KMS-11 (cell line): Measurements from ENCODE around the gene ZXDC.

Source experiments
- H2AFZ ChIP-seq: fragments of 200-600 bp; sonication (generic); 2 replicates; pipeline ENCODE4 v1.6.1; 2016; ENCODE audit warnings: antibody characterized with exemption, mixed run types, low read depth
- H3K27ac ChIP-seq: fragments of 200-600 bp; sonication (generic); 2 replicates; pipeline ENCODE4 v1.6.1; 2016; ENCODE audit warnings: mild to moderate bottlenecking, mixed run types
- H3K27me3 ChIP-seq: fragments of 200-600 bp; sonication (generic); 2 replicates; pipeline ENCODE4 v1.6.1; 2017; ENCODE audit warnings: mild to moderate bottlenecking, low read depth, mixed run types, moderate library complexity; ENCODE audit not compliant: insufficient read depth
- H3K36me3 ChIP-seq: fragments of 200-600 bp; sonication (generic); 2 replicates; pipeline ENCODE4 v1.6.1; 2017; ENCODE audit warnings: mild to moderate bottlenecking, mixed run types; ENCODE audit not compliant: insufficient read depth
- H3K4me1 ChIP-seq: fragments of 200-600 bp; sonication (generic); 2 replicates; pipeline ENCODE4 v1.6.1; 2016; ENCODE audit warnings: mild to moderate bottlenecking, low read depth, mixed run types; ENCODE audit not compliant: poor library complexity, severe bottlenecking
- H3K4me2 ChIP-seq: fragments of 200-600 bp; sonication (generic); 2 replicates; pipeline ENCODE4 v1.7.0; 2016; ENCODE audit warnings: mild to moderate bottlenecking, mixed run types
- H3K4me3 ChIP-seq: fragments of 200-600 bp; sonication (generic); IDR thresholded peaks from 2 replicates; pipeline ENCODE4 v1.6.1; 2017; ENCODE audit warnings: low read depth, low read length, mixed read lengths; ENCODE audit not compliant: insufficient read depth
- H3K79me2 ChIP-seq: fragments of 200-600 bp; sonication (generic); 2 replicates; pipeline ENCODE4 v1.6.1; 2016; ENCODE audit warnings: low read depth, mixed run types; ENCODE audit not compliant: insufficient read depth
- H3K9ac ChIP-seq: fragments of 200-600 bp; sonication (generic); 2 replicates; pipeline ENCODE4 v1.6.1; 2016; ENCODE audit warnings: mild to moderate bottlenecking, mixed run types
- H4K20me1 ChIP-seq: fragments of 200-600 bp; sonication (generic); 2 replicates; pipeline ENCODE4 v1.6.1; 2016; ENCODE audit warnings: mild to moderate bottlenecking, mixed run types; ENCODE audit not compliant: insufficient read depth
- TF ChIP-seq, protein P1 (sequence below): fragments of 200-600 bp; sonication (generic); conservative IDR thresholded peaks from 2 replicates; pipeline ENCODE4 v1.6.1; 2017; ENCODE audit warnings: low read depth, mild to moderate bottlenecking, antibody characterized with exemption, low read length, moderate library complexity, mixed read lengths

ZXDC gene

DNA sequence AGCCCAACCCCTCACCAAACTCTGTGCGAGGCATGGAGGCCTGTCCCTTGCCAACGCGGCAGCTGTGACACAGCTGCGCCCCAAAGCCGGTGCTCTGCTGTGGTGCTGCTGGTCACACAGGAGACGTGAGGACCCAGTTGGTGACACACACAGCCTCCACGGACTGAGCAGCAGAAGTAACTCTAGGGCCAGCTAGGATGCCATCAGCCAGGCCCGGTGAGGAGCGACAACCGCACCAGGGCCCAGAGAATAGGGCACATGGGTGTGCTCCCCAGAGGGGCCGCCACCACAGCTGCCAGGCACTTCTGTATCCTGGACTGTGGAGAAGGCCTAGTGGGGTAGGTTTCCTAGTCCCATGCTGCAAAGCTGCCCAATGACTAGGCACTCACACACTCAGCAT, 10.7 kb downstream of the ZXDC start:
- TF ChIP-seq, protein P1, sequence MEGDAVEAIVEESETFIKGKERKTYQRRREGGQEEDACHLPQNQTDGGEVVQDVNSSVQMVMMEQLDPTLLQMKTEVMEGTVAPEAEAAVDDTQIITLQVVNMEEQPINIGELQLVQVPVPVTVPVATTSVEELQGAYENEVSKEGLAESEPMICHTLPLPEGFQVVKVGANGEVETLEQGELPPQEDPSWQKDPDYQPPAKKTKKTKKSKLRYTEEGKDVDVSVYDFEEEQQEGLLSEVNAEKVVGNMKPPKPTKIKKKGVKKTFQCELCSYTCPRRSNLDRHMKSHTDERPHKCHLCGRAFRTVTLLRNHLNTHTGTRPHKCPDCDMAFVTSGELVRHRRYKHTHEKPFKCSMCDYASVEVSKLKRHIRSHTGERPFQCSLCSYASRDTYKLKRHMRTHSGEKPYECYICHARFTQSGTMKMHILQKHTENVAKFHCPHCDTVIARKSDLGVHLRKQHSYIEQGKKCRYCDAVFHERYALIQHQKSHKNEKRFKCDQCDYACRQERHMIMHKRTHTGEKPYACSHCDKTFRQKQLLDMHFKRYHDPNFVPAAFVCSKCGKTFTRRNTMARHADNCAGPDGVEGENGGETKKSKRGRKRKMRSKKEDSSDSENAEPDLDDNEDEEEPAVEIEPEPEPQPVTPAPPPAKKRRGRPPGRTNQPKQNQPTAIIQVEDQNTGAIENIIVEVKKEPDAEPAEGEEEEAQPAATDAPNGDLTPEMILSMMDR, result no peak
- Histone ChIP-seq H4K20me1 (no peaks in the 10 kb centered on the region), H3K4me1 (no peaks in the 10 kb centered on the region), H3K4me2 (no peak overlapping the region), H3K79me2 (peaks cover 9% of the 10 kb centered on the region), H3K9ac (no peak overlapping the region), H3K4me3 (no peak overlapping the region), H2AFZ (no peak overlapping the region), H3K27me3 (no peaks in the 10 kb centered on the region), H3K27ac (no peak overlapping the region), H3K36me3 (no peaks in the 10 kb centered on the region; the same call in 1 of the 2 replicates)

DNA sequence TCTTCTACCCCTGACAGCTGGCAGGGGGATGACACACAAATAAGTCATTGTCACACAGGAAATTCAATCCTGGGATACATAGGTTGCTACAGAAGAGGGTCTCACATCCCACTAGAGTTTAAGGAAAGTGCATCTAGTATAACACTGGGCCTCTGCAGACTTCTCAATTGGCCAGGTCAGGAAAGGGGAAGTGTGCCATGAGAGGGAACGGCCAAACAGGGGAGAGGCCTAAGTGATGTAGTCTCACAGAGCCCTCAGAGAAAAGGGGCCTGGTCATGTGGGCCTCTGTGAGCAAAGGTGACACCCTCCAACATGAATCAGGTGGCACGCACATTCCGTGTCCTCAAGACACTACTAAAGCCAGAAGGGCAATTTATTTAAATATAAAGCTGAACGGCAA, 11.2 kb downstream of the ZXDC start:
- no peaks in the 10 kb centered on the region for H3K4me1 ChIP-seq
- no peaks in the 10 kb centered on the region for H4K20me1 ChIP-seq
- H3K79me2 ChIP-seq, result peaks cover 4% of the 10 kb centered on the region; the same call in 1 of the 2 replicates
- H3K9ac ChIP-seq, result no peak overlapping the region
- no peaks in the 10 kb centered on the region; the same call in 1 of the 2 replicates for H3K36me3 ChIP-seq
- H3K27ac ChIP-seq, result no peak overlapping the region
- no peaks in the 10 kb centered on the region for H3K27me3 ChIP-seq
- H3K4me3 ChIP-seq, result no peak overlapping the region
- TF ChIP-seq, protein P1, result no peak
- H3K4me2 ChIP-seq, result no peak overlapping the region
- H2AFZ ChIP-seq, result no peak overlapping the region

DNA sequence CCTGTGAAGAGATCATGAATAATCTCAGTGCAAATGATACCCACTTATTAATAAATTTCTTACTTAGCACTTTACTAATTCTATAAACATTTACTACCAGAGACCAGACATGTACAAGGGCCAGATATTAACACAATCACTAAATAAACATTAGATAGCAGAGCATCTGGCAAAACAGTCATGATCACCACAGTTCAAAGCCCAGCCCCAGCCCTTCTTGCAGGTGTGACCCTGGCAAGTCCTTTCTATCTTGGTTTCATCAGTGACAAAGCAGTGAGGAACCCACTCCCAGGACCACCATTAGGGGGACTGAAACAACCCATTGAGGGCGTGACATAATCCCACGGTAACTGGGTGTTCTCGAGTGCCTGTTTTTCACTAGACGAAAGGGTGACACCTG, 11.6 kb downstream of the ZXDC start:
- TF ChIP-seq, protein P1, result no peak
- H3K79me2 ChIP-seq, result no peaks in the 10 kb centered on the region
- H3K27me3 ChIP-seq, result no peaks in the 10 kb centered on the region
- no peak overlapping the region for H2AFZ ChIP-seq
- no peaks in the 10 kb centered on the region; the same call in 1 of the 2 replicates for H3K36me3 ChIP-seq
- no peaks in the 10 kb centered on the region for H4K20me1 ChIP-seq
- H3K4me1 ChIP-seq, result no peaks in the 10 kb centered on the region
- H3K4me3 ChIP-seq, result no peak overlapping the region
- H3K9ac ChIP-seq, result no peak overlapping the region
- no peak overlapping the region for H3K27ac ChIP-seq
- no peak overlapping the region for H3K4me2 ChIP-seq

DNA sequence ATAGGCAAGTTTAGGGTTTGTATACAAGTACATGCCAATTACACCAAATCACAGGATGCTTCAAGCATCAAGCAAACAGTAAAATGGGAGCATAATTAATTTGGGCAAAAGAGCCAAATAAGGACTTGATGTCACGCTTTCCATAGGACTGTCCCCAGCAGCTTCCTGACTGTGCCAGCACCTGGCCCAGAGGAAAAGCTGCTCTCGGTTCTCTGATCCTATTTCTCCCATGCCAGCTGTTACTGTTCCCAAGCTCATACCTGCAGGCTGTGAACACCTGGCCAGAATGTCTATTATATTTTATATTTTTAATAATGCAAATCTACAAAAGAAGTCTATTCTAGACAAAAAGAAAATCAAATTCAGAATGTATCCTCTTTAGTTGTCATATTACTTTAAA, 12.2 kb downstream of the ZXDC start:
- Histone ChIP-seq H3K79me2 (no peaks in the 10 kb centered on the region), H4K20me1 (no peaks in the 10 kb centered on the region)

More for the DNA sequence above, 12.2 kb downstream of the ZXDC start:
- TF ChIP-seq, protein P1, result no peak
- no peaks in the 10 kb centered on the region for H3K4me1 ChIP-seq
- no peak overlapping the region for H2AFZ ChIP-seq
- no peak overlapping the region for H3K27ac ChIP-seq
- H3K27me3 ChIP-seq, result no peaks in the 10 kb centered on the region
- no peak overlapping the region for H3K4me3 ChIP-seq
- 0 out of 2 replicates have a peak overlapping the region, but pooled peaks have one; percentile 4 for H3K9ac ChIP-seq
- H3K36me3 ChIP-seq, result no peaks in the 10 kb centered on the region; the same call in 1 of the 2 replicates
- H3K4me2 ChIP-seq, result no peak overlapping the region
